Measurements from ENCODE around the gene MKX.
"Not testable (repeated sequence)": the region's sequence is repeated elsewhere in the genome, so short reads cannot be mapped to it uniquely, and the experiment has no call there.

Gene MKX

DNA sequence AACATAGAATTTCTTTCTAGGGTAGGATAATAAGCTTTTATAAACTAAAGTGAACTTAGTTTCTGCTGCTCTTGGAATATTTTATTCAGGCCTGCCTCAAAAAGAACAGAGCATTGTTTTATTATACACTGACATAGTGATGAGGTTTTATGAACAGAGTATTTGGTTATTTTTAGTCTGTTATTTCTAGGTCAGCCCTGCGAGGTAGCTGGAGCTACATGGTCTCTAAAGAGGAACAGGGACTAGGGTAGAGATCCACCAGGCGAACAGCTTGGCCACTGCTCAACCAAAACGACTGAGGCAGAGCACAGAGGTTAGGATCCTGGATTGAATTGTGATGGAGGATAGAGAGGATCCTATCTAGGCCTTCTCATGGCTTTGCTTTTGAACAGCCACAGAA, 53.0 kb downstream of the MKX start:
- no peak for DNase-seq (ENCODE audit: low read depth)

DNA sequence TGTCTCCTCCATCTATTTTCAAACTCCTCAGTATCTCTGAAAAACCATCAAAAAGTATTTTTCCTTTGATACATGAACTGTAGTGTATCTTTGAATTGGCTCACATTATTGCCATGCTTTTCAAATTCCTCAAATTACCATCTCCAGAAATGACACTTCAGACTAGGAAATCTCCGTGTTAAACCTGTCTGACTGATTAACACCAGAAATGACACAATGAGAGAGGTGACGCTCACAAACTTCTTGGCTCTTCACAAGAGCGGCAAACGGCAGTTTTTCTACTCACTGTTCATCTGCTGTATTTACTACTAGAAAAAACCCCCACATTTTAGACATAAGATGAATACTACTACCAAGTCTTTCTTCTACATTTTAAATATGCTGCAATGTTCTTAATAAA, 56.6 kb downstream of the MKX start:
- no peak for DNase-seq (ENCODE audit: low read depth)

DNA sequence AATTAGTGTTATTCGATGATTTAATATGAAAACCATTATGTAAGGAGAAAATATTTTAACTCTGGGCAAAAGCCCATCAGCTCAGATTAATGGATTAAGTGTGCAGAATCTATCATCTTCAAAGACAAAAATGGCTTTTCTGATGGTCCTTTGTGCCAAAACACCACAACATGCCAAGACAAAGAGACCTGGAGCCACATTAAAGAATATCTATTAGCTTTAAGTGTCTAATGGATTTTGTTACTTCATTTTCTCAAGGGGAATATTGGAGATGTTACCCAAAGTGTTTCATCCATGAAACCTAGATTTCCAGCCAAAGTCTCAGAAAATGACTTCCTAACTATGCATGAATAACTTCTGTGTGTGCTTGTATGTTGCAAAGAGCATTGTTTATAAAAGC, 57.3 kb downstream of the MKX start:
- DNase-seq (ENCODE audit: low read depth): no peak

GRCh38 chr10:27687743-27688142, 57.9 kb downstream of the MKX start:
- DNase-seq (ENCODE audit: low read depth): no peak

DNA sequence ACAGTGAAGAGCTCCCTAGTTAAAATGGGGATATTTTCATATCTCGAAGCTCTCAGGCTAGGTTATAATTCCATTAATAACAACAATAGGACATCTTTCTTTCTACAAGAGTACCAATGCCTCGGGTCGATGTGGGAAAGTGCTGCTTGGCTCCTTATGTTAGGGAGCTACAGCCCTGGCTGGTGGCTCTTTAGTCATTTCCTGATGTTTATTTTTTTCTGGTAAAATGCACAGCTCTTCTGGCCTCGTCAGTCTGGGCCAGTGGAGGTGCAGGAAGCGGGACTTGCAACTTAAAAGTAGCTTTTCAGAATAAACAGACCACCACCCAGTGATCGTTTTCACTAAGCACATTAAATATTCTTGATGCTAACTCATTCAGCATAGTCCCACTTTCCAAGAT, 58.3 kb downstream of the MKX start:
- no peak for DNase-seq (ENCODE audit: low read depth)

DNA sequence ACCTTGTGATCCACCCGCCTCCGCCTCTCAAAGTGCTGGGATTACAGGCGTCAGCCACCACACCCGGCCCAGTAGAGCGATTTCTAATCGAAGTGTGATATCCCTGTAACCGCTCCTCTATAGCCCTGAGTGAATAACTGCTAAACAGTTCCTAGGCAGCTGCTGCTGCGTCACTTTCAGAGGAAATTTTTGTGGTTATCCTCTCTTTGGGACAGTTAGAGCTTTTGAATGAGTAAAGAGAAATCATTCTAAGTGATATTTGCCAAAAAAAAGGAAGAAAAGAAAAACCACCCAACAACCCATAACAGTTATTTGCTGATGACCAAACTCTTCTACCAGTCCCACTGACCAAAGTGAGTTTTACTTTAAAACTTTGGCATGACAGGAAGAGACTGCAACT, 59.9 kb downstream of the MKX start:
- DNase-seq (ENCODE audit: low read depth): no peak

GRCh38 chr10:27683226-27683625, 62.4 kb downstream of the MKX start:
- DNase-seq (ENCODE audit: low read depth): no peak

GRCh38 chr10:27681795-27682194, 63.8 kb downstream of the MKX start:
- DNase-seq (ENCODE audit: low read depth): not testable (repeated sequence)

- DNase-seq (ENCODE audit: low read depth): no peak
These were observed 64.7 kb downstream of the MKX start for GRCh38 chr10:27680691-27681605.

DNA sequence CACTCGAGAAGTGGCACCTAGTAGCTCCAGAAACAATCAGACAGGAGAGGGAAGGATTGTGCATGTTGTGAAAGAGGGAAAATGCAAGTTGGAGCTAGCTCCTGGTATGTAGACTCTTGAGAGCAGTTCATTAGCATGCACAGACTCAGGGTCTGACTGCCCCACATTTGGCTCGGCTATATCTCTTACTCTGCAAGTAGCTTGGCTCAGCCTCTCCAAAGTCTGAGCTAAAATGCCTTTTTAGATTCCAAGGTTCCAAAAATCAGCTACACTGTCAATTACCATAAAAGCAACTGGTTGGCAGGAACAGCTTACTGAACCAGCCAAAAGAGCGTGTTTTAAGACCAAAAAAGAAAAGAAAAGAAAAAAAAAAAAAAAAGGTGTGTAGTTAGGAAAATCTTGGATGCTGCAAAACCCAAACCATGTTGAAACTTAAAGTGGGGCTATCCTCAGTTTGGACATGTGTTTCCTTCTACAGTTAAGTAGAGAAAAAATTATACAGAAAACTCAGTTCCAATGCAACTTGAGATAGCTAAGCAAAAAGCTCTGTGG, 65.5 kb downstream of the MKX start:
- DNase-seq (ENCODE audit: low read depth): no peak

DNA sequence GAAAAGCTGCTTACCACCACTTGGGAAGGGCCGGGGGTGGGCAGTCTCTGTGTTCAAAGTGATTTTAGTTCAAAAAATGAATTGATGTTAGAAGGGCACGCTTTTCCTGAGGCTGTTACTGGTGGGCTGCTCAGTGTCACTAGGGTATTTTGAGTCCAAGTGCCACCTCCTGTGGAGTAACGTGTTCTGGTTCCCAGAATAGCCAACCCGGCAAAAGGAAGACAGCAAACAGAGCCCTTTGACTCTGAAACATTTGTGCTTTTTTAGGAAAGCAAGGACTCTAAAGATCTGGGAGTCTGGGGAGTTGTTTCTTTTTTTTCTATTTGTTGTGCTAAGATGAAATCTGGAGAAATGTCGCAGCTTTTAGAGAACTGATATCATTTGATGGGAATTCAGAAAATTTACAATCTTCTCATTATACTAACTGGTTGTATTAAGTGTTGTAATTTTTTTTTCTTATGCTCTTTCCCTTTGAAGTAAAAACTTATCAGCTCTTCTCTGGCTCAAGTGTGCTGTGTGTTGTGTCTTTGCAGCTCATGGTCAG, 66.2 kb downstream of the MKX start:
- no peak for DNase-seq (ENCODE audit: low read depth)

DNA sequence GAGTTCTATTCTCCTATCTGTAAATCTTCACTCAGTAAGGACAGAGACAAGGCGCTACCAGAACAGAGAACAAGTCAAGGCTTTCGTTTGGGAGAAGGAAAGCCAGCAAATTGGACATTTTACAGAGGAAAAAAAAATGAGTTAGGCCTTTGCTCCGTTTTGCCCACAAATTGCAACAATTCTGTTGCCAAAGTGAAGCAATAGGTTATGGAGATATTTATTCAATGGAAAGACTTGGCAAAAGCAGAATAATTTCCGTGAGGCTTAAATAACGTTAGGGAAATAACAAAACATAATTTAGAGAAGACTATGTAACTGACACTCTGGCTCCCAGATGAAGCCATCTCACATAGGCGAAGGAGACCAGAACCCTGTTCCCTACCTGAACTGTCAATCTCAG, 67.5 kb downstream of the MKX start:
- DNase-seq (ENCODE audit: low read depth): no peak

- DNase-seq (ENCODE audit: low read depth): no peak
These were observed 72.6 kb downstream of the MKX start for GRCh38 chr10:27673065-27673464.

DNA sequence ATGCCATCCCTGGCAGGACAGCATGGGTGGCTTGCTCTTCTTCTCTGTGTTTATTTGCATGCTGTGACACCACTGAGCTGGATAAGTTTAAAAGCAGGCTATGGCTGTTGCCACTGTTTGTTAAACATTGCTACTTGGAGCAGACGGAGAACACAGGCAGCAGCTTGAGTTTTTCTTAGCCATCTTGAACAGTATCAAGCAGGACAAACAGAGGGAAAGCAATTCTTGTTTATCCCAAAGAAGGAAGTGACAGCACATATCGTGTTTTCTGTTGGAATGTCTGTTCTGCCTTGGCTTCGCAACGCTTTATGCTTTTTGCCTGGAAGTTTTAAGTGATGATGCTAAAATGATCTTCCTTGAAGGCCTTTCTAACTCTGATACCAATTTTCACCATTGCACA, 73.8 kb downstream of the MKX start:
- DNase-seq (ENCODE audit: low read depth): no peak

GRCh38 chr10:27664461-27664860, 81.2 kb downstream of the MKX start:
- DNase-seq (ENCODE audit: low read depth): no peak

GRCh38 chr10:27663621-27664020, 82.0 kb downstream of the MKX start:
- DNase-seq (ENCODE audit: low read depth): no peak

DNA sequence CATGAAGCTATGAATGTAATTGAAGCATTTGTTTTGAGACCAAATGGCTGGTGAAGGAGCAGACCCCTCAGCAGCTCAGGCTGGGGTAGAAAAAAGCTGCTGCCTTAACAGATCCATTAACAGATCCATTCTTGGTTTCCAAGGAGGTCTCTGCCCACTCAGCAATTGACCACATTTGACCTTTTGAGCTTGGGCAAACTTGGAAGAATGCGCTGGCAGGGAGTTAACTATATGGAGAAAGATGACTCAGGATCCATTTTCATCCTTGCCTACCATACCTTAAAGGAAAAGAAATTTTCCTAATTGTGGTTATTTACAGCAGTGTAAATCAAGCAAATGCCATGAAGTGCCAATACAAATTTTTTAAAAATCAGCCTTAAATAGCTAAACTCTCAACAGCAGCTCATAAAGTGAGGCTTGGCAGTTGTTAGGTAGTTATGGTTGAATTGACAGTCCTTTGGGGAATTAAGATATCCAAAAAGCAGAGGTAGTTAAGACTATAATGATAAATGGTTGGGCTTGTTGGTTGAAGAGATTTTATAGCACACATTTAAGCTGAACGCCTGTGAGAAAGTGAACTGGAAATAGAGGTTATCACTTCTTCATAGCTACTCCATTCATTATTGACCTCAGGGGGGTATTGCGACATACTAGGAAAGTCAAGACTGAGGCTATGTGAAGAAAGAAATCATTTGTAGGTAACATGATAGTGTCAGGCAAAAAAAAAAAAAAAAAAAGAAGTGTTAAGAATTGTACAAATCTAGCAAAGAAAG, 83.9 kb downstream of the MKX start:
- no peak for DNase-seq (ENCODE audit: low read depth)

DNA sequence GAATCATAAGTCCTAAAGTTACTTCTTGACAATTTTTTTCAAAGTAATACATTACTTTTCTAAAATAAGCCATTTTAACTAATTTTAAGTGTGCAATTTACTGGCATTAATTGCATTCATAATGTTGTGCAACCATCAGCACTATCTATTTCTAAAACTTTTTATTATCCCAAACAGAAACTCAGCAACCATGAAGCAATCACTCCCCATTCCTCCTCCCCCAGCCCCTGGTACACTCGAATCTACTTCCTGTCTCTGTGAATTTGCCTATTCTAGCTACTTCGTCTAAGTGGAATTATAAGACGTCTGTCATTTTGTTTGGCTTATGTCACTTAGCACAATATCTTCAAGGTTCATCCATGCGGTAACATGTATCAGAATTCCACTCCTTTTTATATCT, 84.9 kb downstream of the MKX start:
- no peak for DNase-seq (ENCODE audit: low read depth)

GRCh38 chr10:27660268-27660667, 85.4 kb downstream of the MKX start:
- DNase-seq (ENCODE audit: low read depth): no peak

- DNase-seq (ENCODE audit: low read depth): no peak
These were observed 85.8 kb downstream of the MKX start for GRCh38 chr10:27659786-27660185.

- no peak for DNase-seq (ENCODE audit: low read depth)
These were observed 86.8 kb downstream of the MKX start for GRCh38 chr10:27658788-27659187.

DNA sequence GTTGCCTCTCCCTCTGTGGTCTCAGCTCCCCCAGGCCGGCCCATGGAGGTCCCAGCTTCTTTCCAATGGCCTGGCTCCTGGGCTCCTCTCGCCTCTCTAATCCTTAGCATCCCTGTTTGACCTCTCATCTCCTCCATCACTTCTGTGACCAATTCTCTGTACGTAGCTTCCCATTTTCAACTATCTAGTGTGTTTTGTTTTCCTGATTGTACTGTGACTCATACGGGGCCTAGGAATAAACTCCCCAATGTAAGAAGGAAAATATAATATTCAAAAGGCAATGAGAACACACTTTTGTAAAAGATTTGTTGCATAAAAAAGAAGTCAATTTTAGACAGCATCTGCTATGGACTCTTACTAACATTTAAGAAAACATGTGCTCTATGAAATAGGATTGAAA, 90.3 kb downstream of the MKX start:
- DNase-seq (ENCODE audit: low read depth): no peak

GRCh38 chr10:27654284-27654683, 91.3 kb downstream of the MKX start:
- no peak for DNase-seq (ENCODE audit: low read depth)
